B cell (primary cell): ENCODE data around the gene LCN15.

ENCODE experiments used
- CTCF ChIP-seq: fragments of 200-600 bp; IDR thresholded peaks from one replicate; pipeline ENCODE4 v1.8.0; 2022; ENCODE audit warnings: antibody characterized with exemption, mild to moderate bottlenecking
- EZH2 ChIP-seq: IDR thresholded peaks from 2 replicates; pipeline ENCODE4 v1.6.1; 2012; ENCODE audit warnings: borderline replicate concordance, low read depth, mild to moderate bottlenecking, moderate library complexity, low read length; ENCODE audit not compliant: insufficient read depth, poor library complexity, severe bottlenecking

- TF ChIP-seq CTCF = no peak
- TF ChIP-seq EZH2 = no peak
Measured at GRCh38 chr9:136748666-136749611, 15.4 kb downstream of the LCN15 start.
